Suprapubic skin (tissue), 4 donors: ENCODE data around the gene SMIM41.
A peak's percentile ranks its signal among the peaks of the same experiment; 100 is the strongest.

Experiments used
- CTCF ChIP-seq, 2 donors: fragments of 200-600 bp in 1 of 2; fragments of 450-650 bp in 1 of 2; sonication (generic) in 1 of 2; IDR thresholded peaks; one replicate each; pipeline ENCODE4 v1.5.1; 2016 to 2019; ENCODE audit warnings: antibody characterized with exemption in 2 of 2, mild to moderate bottlenecking in 1 of 2, moderate library complexity in 1 of 2
- EP300 ChIP-seq: sonication (generic); formaldehyde crosslinking; IDR thresholded peaks from one replicate; pipeline ENCODE4 v1.6.1; 2017; ENCODE audit warnings: antibody characterized with exemption
- POLR2A ChIP-seq, 2 donors: fragments of 450-650 bp; IDR thresholded peaks; one replicate each; pipeline ENCODE4 v1.6.1; 2017; ENCODE audit warnings: antibody characterized with exemption in 2 of 2, mild to moderate bottlenecking in 2 of 2, moderate library complexity in 2 of 2
- POLR2AphosphoS5 ChIP-seq, 3 donors: sonication (generic); formaldehyde crosslinking; IDR thresholded peaks; one replicate each; pipeline ENCODE4 v1.6.1; 2017; ENCODE audit warnings: antibody characterized with exemption in 3 of 3

- TF ChIP-seq POLR2AphosphoS5 (IDR thresholded peaks at IDR 0.05) (peak in 1 of 3 donors; percentile 15), CTCF (IDR thresholded peaks at IDR 0.05) (no peak), EP300 (no peak), POLR2A (IDR thresholded peaks at IDR 0.05) (no peak)
These were observed 69.1 kb downstream of the SMIM41 start for GRCh38 chr12:52148464-52149181.
